Measurements from ENCODE around the gene CFAP74. TPM values are rescaled to one million over a fixed set of nuclear protein-coding genes. Genes with fewer than 3 reads are reported as not detected.

CFAP74 gene
- total RNA-seq, 1 experiment from 2014 or later: not detected

GRCh38 chr1:1954015-1954414 is 49.6 kb downstream of the CFAP74 start:
- intact Hi-C loops (cut with micrococcal nuclease; ENCODE audit: unreplicated experiment): no loop called here
- BruUV-seq (replicated peaks): no TSS peak
- Histone ChIP-seq H3K36me3 (ENCODE audit: insufficient read depth, low read length, poor library complexity, severe bottlenecking) (no peaks in the 10 kb centered on the region), H3K27ac (ENCODE audit: low read depth, low read length, poor library complexity, severe bottlenecking) (no peak overlapping the region), H3K9me3 (ENCODE audit: low read depth, low read length, poor library complexity, severe bottlenecking) (no peaks in the 10 kb centered on the region), H3K4me3 (ENCODE audit: low read depth, low read length, poor library complexity, severe bottlenecking) (no peak overlapping the region), H3K27me3 (replicated peaks; ENCODE audit: insufficient read depth, low read depth, low read length, poor library complexity) (no peaks in the 10 kb centered on the region), H3K4me1 (ENCODE audit: insufficient read depth, low read length, poor library complexity, severe bottlenecking) (no peaks in the 10 kb centered on the region)
- DNase-seq (ENCODE audit: low spot score): no peak
- TF ChIP-seq CTCF (conservative IDR thresholded peaks at IDR 0.05; ENCODE audit: low read depth, low read length): no peak
- TF ChIP-seq EZH2 (IDR thresholded peaks at IDR 0.05; ENCODE audit: borderline replicate concordance, low read depth, low read length, poor library complexity, severe bottlenecking): no peak
- ChIA-PET POLR2A (ENCODE audit: low non-redundant PET) (no interaction called here), CTCF (no interaction called here)

GRCh38 chr1:1950940-1951339 is 52.6 kb downstream of the CFAP74 start:
- DNase-seq (ENCODE audit: low spot score): no peak
- intact Hi-C loops (cut with micrococcal nuclease; ENCODE audit: unreplicated experiment): no loop called here
- no peak overlapping the region for H3K4me3 ChIP-seq (ENCODE audit: low read depth, low read length, poor library complexity, severe bottlenecking)
- H3K27ac ChIP-seq (ENCODE audit: low read depth, low read length, poor library complexity, severe bottlenecking): no peak overlapping the region
- no peaks in the 10 kb centered on the region for H3K27me3 ChIP-seq (replicated peaks; ENCODE audit: insufficient read depth, low read depth, low read length, poor library complexity)
- CTCF ChIA-PET: no interaction called here
- TF ChIP-seq CTCF (conservative IDR thresholded peaks at IDR 0.05; ENCODE audit: low read depth, low read length) (no peak), EZH2 (IDR thresholded peaks at IDR 0.05; ENCODE audit: borderline replicate concordance, low read depth, low read length, poor library complexity, severe bottlenecking) (no peak)
- H3K36me3 ChIP-seq (ENCODE audit: insufficient read depth, low read length, poor library complexity, severe bottlenecking): no peaks in the 10 kb centered on the region
- no peaks in the 10 kb centered on the region for H3K4me1 ChIP-seq (ENCODE audit: insufficient read depth, low read length, poor library complexity, severe bottlenecking)
- BruUV-seq (replicated peaks): no TSS peak
- no peaks in the 10 kb centered on the region for H3K9me3 ChIP-seq (ENCODE audit: low read depth, low read length, poor library complexity, severe bottlenecking)
- POLR2A ChIA-PET (ENCODE audit: low non-redundant PET): no interaction called here

DNA sequence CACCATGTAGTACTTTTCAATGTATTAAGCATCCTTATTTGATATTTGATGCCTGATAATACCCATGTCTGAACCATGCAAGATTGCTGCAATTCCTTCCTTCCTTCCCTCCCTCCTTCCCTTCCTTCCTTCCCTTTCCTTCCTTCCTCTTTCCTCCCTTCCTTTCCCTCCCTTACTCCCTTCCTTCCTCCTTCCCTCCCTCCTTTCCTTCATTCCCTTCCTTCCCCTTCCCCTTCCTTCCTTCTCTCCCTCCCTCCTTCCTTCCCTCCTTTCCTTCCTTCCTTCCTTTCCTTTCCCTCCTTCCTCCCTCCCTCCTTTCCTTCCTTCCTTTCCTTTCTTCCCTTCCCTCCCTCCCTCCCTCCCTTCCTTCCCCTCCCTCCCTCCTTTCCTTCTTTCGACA is 54.8 kb downstream of the CFAP74 start:
- H3K4me3 ChIP-seq (ENCODE audit: low read depth, low read length, poor library complexity, severe bottlenecking): no peak overlapping the region
- CTCF ChIA-PET: interaction anchor here (0.7 kb wide), 1 partner anchor 167 kb away, joined by 4 read pairs; no protein-coding TSS in a partner anchor
- H3K9me3 ChIP-seq (ENCODE audit: low read depth, low read length, poor library complexity, severe bottlenecking): no peaks in the 10 kb centered on the region
- intact Hi-C loops (cut with micrococcal nuclease; ENCODE audit: unreplicated experiment): no loop called here
- no peaks in the 10 kb centered on the region for H3K36me3 ChIP-seq (ENCODE audit: insufficient read depth, low read length, poor library complexity, severe bottlenecking)
- H3K4me1 ChIP-seq (ENCODE audit: insufficient read depth, low read length, poor library complexity, severe bottlenecking): no peaks in the 10 kb centered on the region
- H3K27me3 ChIP-seq (replicated peaks; ENCODE audit: insufficient read depth, low read depth, low read length, poor library complexity): no peaks in the 10 kb centered on the region
- POLR2A ChIA-PET (ENCODE audit: low non-redundant PET): no interaction called here
- H3K27ac ChIP-seq (ENCODE audit: low read depth, low read length, poor library complexity, severe bottlenecking): no peak overlapping the region
- no TSS peak for BruUV-seq (replicated peaks)
- TF ChIP-seq CTCF (conservative IDR thresholded peaks at IDR 0.05; ENCODE audit: low read depth, low read length): no peak
- no peak for TF ChIP-seq EZH2 (IDR thresholded peaks at IDR 0.05; ENCODE audit: borderline replicate concordance, low read depth, low read length, poor library complexity, severe bottlenecking)
- DNase-seq (ENCODE audit: low spot score): no peak
